SK-N-SH (cell line): Measurements from ENCODE around the gene OR7G3. TPM values are rescaled to one million over a fixed set of nuclear protein-coding genes. Genes with fewer than 3 reads are reported as not detected.

Experiments used
- CTCF ChIA-PET: fragments of 300-600, 350-600 bp; formaldehyde crosslinking; extraction: SDS; loops from one replicate; lab custom pipeline; 2021; lab: Yijun Ruan, JAX
- POLR2A ChIA-PET: fragments of 350-600 bp; sonication (Branson Sonifier 250); formaldehyde crosslinking; extraction: SDS; loops from one replicate; lab custom pipeline; 2020; ENCODE audit warnings: antibody characterized with exemption, inconsistent platforms; lab: Yijun Ruan, JAX
- DNase-seq: peaks from one replicate; pipeline ENCODE4 v3.0.0; 2012
- H2AFZ ChIP-seq: fragments of 200-600 bp; sonication (generic); 2 replicates; pipeline ENCODE4 v1.8.1; 2016; ENCODE audit warnings: antibody characterized with exemption, mild to moderate bottlenecking, low read depth
- H3F3A ChIP-seq: fragments of 200-600 bp; sonication (generic); replicated peaks from 2 replicates; pipeline ENCODE3; 2016; ENCODE audit warnings: antibody characterized with exemption, mild to moderate bottlenecking; ENCODE audit not compliant: insufficient read depth
- H3K27ac ChIP-seq, 2 experiments: fragments of 200-500 bp in 1 of 2; fragments of 200-600 bp in 1 of 2; sonication (Bioruptor generic) in 1 of 2; sonication (generic), shearing (Covaris generic) in 1 of 2; 2 replicates each; pipeline versions ENCODE4 v1.5.1 to v1.6.1; 2014 to 2016; ENCODE audit warnings: low read depth in 2 of 2, inconsistent platforms in 1 of 2, low read length in 1 of 2, mild to moderate bottlenecking in 1 of 2, mixed read lengths in 1 of 2
- H3K27me3 ChIP-seq: fragments of 200-600 bp; sonication (generic), shearing (Covaris generic); 2 replicates; pipeline ENCODE4 v1.6.1; 2016; ENCODE audit warnings: mixed run types; ENCODE audit not compliant: insufficient read depth
- H3K36me3 ChIP-seq, 2 experiments: fragments of 200-500 bp in 1 of 2; fragments of 200-600 bp in 1 of 2; sonication (Bioruptor generic) in 1 of 2; sonication (generic) in 1 of 2; replicated peaks in 1 of 2; 2 replicates each; pipeline versions ENCODE3 to v1.5.1; 2014 to 2016; ENCODE audit warnings: low read length in 1 of 2, mild to moderate bottlenecking in 1 of 2; ENCODE audit not compliant: insufficient read depth in 2 of 2, control insufficient read depth in 1 of 2
- H3K4me1 ChIP-seq, 2 experiments: fragments of 200-500 bp in 1 of 2; fragments of 200-600 bp in 1 of 2; sonication (Bioruptor generic) in 1 of 2; sonication (generic), shearing (Covaris generic) in 1 of 2; 2 replicates each; pipeline versions ENCODE4 v1.5.1 to v1.6.1; 2014 to 2016; ENCODE audit warnings: low read depth in 1 of 2, low read length in 1 of 2, mixed run types in 1 of 2; ENCODE audit not compliant: insufficient read depth in 2 of 2, control insufficient read depth in 1 of 2
- H3K4me2 ChIP-seq: fragments of 200-600 bp; sonication (generic), shearing (Covaris generic); 2 replicates; pipeline ENCODE4 v1.6.1; 2017; ENCODE audit warnings: mixed run types
- H3K4me3 ChIP-seq, 2 experiments: fragments of 200-500 bp in 1 of 2; fragments of 200-600 bp in 1 of 2; sonication (Bioruptor generic) in 1 of 2; sonication (generic), shearing (Covaris generic) in 1 of 2; 2 replicates each; pipeline versions ENCODE4 v1.5.1 to v1.8.1; 2014 to 2016; ENCODE audit warnings: low read depth in 2 of 2, inconsistent platforms in 1 of 2, low read length in 1 of 2, mild to moderate bottlenecking in 1 of 2, mixed read lengths in 1 of 2, moderate library complexity in 1 of 2
- H3K79me2 ChIP-seq: fragments of 200-600 bp; sonication (generic); 2 replicates; pipeline ENCODE4 v1.8.1; 2017; ENCODE audit warnings: mild to moderate bottlenecking; ENCODE audit not compliant: insufficient read depth
- H3K9ac ChIP-seq: fragments of 200-600 bp; sonication (generic); 2 replicates; pipeline ENCODE4 v1.6.1; 2017; ENCODE audit warnings: mixed run types
- H3K9me2 ChIP-seq: fragments of 200-600 bp; sonication (generic); 2 replicates; pipeline ENCODE4 v1.6.1; 2017; ENCODE audit warnings: mixed run types
- H3K9me3 ChIP-seq: fragments of 200-600 bp; sonication (generic); 2 replicates; pipeline ENCODE4 v1.6.1; 2017; ENCODE audit warnings: mixed run types, mild to moderate bottlenecking, moderate library complexity
- H4K20me1 ChIP-seq: fragments of 200-600 bp; sonication (generic); 2 replicates; pipeline ENCODE4 v1.6.1; 2017; ENCODE audit warnings: mild to moderate bottlenecking, mixed run types; ENCODE audit not compliant: insufficient read depth
- CHD2 ChIP-seq: fragments of 150-350 bp; IDR thresholded peaks from 2 replicates; pipeline ENCODE4 v1.6.1; 2018; ENCODE audit warnings: low read length; ENCODE audit not compliant: partially characterized antibody
- EZH2phosphoT487 ChIP-seq: fragments of 200-600 bp; sonication (generic); IDR thresholded peaks from 2 replicates; pipeline ENCODE4 v1.6.1; 2017; ENCODE audit warnings: low read depth, mixed run types, mild to moderate bottlenecking, antibody characterized with exemption, moderate library complexity, borderline replicate concordance
- GABPA ChIP-seq: IDR thresholded peaks from 2 replicates; pipeline ENCODE4 v1.4.0; 2012; ENCODE audit warnings: low read depth, mild to moderate bottlenecking
- IRF3 ChIP-seq: fragments of 150-350 bp; IDR thresholded peaks from 2 replicates; pipeline ENCODE4 v1.6.1; 2016; ENCODE audit warnings: mild to moderate bottlenecking, low read depth, low read length
- MXI1 ChIP-seq: IDR thresholded peaks from 2 replicates; pipeline ENCODE4 v1.6.1; 2012; ENCODE audit warnings: mild to moderate bottlenecking, low read depth, low read length, improper control_type of control experiment
- NFIC ChIP-seq: IDR thresholded peaks from 2 replicates; pipeline ENCODE4 v1.4.0; 2012; ENCODE audit warnings: borderline replicate concordance
- POLR2AphosphoS5 ChIP-seq: IDR thresholded peaks from 2 replicates; pipeline ENCODE4 v1.6.1; 2012; ENCODE audit warnings: low read depth, low read length
- RCOR1 ChIP-seq: fragments of 150-350 bp; IDR thresholded peaks from 2 replicates; pipeline ENCODE4 v1.6.1; 2017; ENCODE audit warnings: antibody characterized with exemption, low read length
- RFX5 ChIP-seq: IDR thresholded peaks from 2 replicates; pipeline ENCODE4 v1.6.1; 2012; ENCODE audit warnings: mild to moderate bottlenecking, improper control_type of control experiment, low read length
- SIN3A ChIP-seq: IDR thresholded peaks from 2 replicates; pipeline ENCODE4 v1.6.1; 2012; ENCODE audit warnings: low read depth, mild to moderate bottlenecking, low read length, moderate library complexity, borderline replicate concordance
- TAF1 ChIP-seq: IDR thresholded peaks from 2 replicates; pipeline ENCODE4 v1.6.1; 2012; ENCODE audit warnings: low read depth, mild to moderate bottlenecking, low read length, moderate library complexity, borderline replicate concordance
- TEAD4 ChIP-seq: IDR thresholded peaks from 2 replicates; pipeline ENCODE4 v1.4.0; 2012; ENCODE audit warnings: mild to moderate bottlenecking, borderline replicate concordance; ENCODE audit not compliant: insufficient read depth
- YY1 ChIP-seq: IDR thresholded peaks from 2 replicates; pipeline ENCODE4 v1.4.0; 2012; ENCODE audit warnings: low read depth, mild to moderate bottlenecking
- WGBS: methylation state at CpG from one replicate; pipeline ENCODE4 v1.1.6; 2017; ENCODE audit warnings: low lambda C conversion rate; 5-methylcytosine and 5-hydroxymethylcytosine counted together
- polyA plus RNA-seq, 3 experiments: library from polyadenylated mRNA; depleted of rRNA; stranded (reverse); fragments of >200 nt; gene quantifications; 2 replicates each; pipeline ENCODE4 v1.2.3, GENCODE V29; 2012
- TF ChIP-seq, protein P1 (sequence below): fragments of 150-350 bp; IDR thresholded peaks from 2 replicates; pipeline ENCODE4 v1.6.1; 2017; ENCODE audit warnings: antibody characterized with exemption, low read length, low read depth, borderline replicate concordance
- TF ChIP-seq, protein P2 (sequence below): fragments of 200-600 bp; sonication (generic); IDR thresholded peaks from 2 replicates; pipeline ENCODE4 v1.6.1; 2017; ENCODE audit warnings: antibody characterized with exemption, mild to moderate bottlenecking, moderate library complexity
- TF ChIP-seq, protein P3 (sequence below): IDR thresholded peaks from 2 replicates; pipeline ENCODE4 v1.4.0; 2012; ENCODE audit warnings: low read depth, borderline replicate concordance
- TF ChIP-seq, protein P4 (sequence below): IDR thresholded peaks from 2 replicates; pipeline ENCODE4 v1.4.0; 2012; ENCODE audit warnings: low read depth

OR7G3 gene
- polyA plus RNA-seq, 1 of the 3 experiments (the other 2 are of a cell fraction) = not detected

DNA sequence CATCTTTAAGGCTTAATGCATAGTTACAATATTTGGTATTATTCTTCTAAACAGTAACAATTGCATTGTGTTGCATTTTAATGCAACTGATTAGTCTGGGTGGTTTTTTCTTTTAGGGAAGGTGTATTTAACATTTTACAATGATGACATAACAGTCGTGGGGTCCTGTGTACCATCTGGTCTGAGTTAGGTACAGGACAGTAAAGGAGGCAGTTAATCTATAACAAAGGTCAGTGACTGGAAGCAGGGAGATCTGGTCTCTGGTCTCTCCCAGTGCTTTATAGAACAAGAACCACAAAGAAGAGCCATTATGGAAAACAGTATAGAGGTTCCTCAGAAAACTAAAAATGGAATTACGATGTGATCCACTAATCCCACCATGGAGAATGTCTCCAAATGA lies 16.8 kb downstream of the OR7G3 start:
- Histone ChIP-seq H2AFZ (no peak overlapping the region), H3K27ac (no peak overlapping the region), H3K36me3 (no peaks in the 10 kb centered on the region), H3K4me2 (no peak overlapping the region), H4K20me1 (no peaks in the 10 kb centered on the region), H3K4me1 (no peaks in the 10 kb centered on the region), H3K9ac (no peak overlapping the region), H3K9me2 (no peaks in the 10 kb centered on the region), H3K9me3 (no peaks in the 10 kb centered on the region), H3K79me2 (no peaks in the 10 kb centered on the region), H3K4me3 (no peak overlapping the region), H3K27me3 (peaks cover 46% of the 10 kb centered on the region; the same call in 1 of the 2 replicates), H3F3A (no peaks in the 10 kb centered on the region)
- POLR2A ChIA-PET = no interaction called here
- CTCF ChIA-PET = no interaction called here
- WGBS = 0% methylated on average over 2 of the region's 2 CpGs
- no peak for DNase-seq
- no peak for TF ChIP-seq GABPA
- TF ChIP-seq TAF1 = no peak
- no peak for TF ChIP-seq RFX5
- TF ChIP-seq, protein P1, sequence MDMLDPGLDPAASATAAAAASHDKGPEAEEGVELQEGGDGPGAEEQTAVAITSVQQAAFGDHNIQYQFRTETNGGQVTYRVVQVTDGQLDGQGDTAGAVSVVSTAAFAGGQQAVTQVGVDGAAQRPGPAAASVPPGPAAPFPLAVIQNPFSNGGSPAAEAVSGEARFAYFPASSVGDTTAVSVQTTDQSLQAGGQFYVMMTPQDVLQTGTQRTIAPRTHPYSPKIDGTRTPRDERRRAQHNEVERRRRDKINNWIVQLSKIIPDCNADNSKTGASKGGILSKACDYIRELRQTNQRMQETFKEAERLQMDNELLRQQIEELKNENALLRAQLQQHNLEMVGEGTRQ = no peak
- TF ChIP-seq TEAD4 = no peak
- no peak for TF ChIP-seq IRF3
- TF ChIP-seq RCOR1 = no peak
- TF ChIP-seq POLR2AphosphoS5 = no peak
- TF ChIP-seq MXI1 = no peak
- TF ChIP-seq, protein P2, sequence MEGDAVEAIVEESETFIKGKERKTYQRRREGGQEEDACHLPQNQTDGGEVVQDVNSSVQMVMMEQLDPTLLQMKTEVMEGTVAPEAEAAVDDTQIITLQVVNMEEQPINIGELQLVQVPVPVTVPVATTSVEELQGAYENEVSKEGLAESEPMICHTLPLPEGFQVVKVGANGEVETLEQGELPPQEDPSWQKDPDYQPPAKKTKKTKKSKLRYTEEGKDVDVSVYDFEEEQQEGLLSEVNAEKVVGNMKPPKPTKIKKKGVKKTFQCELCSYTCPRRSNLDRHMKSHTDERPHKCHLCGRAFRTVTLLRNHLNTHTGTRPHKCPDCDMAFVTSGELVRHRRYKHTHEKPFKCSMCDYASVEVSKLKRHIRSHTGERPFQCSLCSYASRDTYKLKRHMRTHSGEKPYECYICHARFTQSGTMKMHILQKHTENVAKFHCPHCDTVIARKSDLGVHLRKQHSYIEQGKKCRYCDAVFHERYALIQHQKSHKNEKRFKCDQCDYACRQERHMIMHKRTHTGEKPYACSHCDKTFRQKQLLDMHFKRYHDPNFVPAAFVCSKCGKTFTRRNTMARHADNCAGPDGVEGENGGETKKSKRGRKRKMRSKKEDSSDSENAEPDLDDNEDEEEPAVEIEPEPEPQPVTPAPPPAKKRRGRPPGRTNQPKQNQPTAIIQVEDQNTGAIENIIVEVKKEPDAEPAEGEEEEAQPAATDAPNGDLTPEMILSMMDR = no peak

- 4% methylated on average over 7 of the region's 8 CpGs for WGBS
Observed at GRCh38 chr19:9107375-9107774, 19.4 kb downstream of the OR7G3 start, which contains the start of gene OR7G2. Gene OR7G2, minus strand, starts transcription at chr19:9107475. Its CDS starts 4,232 bp downstream, at chr19:9103243.

More at GRCh38 chr19:9107375-9107774, 19.4 kb downstream of the OR7G3 start, which contains the start of gene OR7G2:
- Histone ChIP-seq H3K27ac (no peak within 1 kb of the TSS), H3K36me3 (no peaks in the 10 kb centered on the region), H4K20me1 (no peaks in the 10 kb centered on the region), H3F3A (no peaks in the 10 kb centered on the region), H3K27me3 (peaks cover 62% of the 10 kb centered on the region; the same call in 1 of the 2 replicates), H3K4me2 (no peak within 1 kb of the TSS), H2AFZ (no peak within 1 kb of the TSS), H3K9me2 (no peaks in the 10 kb centered on the region), H3K9ac (no peak within 1 kb of the TSS), H3K79me2 (no peaks in the 10 kb centered on the region), H3K4me3 (no peak within 1 kb of the TSS), H3K9me3 (no peaks in the 10 kb centered on the region), H3K4me1 (no peaks in the 10 kb centered on the region)
- CTCF ChIA-PET = no interaction called here
- TF ChIP-seq YY1 (no peak), SIN3A (no peak), NFIC (no peak), TAF1 (no peak), EZH2phosphoT487 (no peak), GABPA (no peak), CHD2 (no peak)
- TF ChIP-seq, protein P3, sequence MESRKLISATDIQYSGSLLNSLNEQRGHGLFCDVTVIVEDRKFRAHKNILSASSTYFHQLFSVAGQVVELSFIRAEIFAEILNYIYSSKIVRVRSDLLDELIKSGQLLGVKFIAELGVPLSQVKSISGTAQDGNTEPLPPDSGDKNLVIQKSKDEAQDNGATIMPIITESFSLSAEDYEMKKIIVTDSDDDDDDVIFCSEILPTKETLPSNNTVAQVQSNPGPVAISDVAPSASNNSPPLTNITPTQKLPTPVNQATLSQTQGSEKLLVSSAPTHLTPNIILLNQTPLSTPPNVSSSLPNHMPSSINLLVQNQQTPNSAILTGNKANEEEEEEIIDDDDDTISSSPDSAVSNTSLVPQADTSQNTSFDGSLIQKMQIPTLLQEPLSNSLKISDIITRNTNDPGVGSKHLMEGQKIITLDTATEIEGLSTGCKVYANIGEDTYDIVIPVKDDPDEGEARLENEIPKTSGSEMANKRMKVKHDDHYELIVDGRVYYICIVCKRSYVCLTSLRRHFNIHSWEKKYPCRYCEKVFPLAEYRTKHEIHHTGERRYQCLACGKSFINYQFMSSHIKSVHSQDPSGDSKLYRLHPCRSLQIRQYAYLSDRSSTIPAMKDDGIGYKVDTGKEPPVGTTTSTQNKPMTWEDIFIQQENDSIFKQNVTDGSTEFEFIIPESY = no peak
- TF ChIP-seq, protein P4, sequence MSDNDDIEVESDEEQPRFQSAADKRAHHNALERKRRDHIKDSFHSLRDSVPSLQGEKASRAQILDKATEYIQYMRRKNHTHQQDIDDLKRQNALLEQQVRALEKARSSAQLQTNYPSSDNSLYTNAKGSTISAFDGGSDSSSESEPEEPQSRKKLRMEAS = no peak
- POLR2A ChIA-PET = no interaction called here
- DNase-seq = no peak
